B cell (primary cell): ENCODE measurements around the gene EZH1. TPM values are rescaled to one million over a fixed set of nuclear protein-coding genes. Genes with fewer than 3 reads are reported as not detected.

Experiments used
- ATAC-seq: fragments of 200-7000 bp; cut with Tn5 transposase; one replicate; pipeline ENCODE4 v1.10.0; 2021; ENCODE audit warnings: low read depth, mild to moderate bottlenecking, moderate number of reproducible peaks, moderate library complexity
- CTCF ChIA-PET: fragments of 350-600 bp; sonication (Branson Sonifier 250); formaldehyde crosslinking; loops from one replicate; lab custom pipeline; 2021; ENCODE audit warnings: antibody characterized with exemption, inconsistent platforms; lab: Charles Lee
- POLR2A ChIA-PET: fragments of 350-600 bp; sonication (Branson Sonifier 250); formaldehyde crosslinking; loops from one replicate; lab custom pipeline; 2021; ENCODE audit warnings: antibody characterized with exemption; lab: Charles Lee
- DNase-seq: peaks from one replicate; pipeline ENCODE4 v3.0.0; 2013
- H2AFZ ChIP-seq: 2 replicates; pipeline ENCODE4 v1.6.1; 2012; ENCODE audit warnings: mild to moderate bottlenecking, low read depth, low read length; ENCODE audit not compliant: insufficient read depth, poor library complexity, severe bottlenecking
- H3K27ac ChIP-seq, 2 donors: 1 replicate in 1 of 2; 2 replicates in 1 of 2; pipeline ENCODE4 v1.5.1; 2012 to 2013; ENCODE audit warnings: low read length in 2 of 2, mild to moderate bottlenecking in 2 of 2, moderate library complexity in 1 of 2
- H3K27me3 ChIP-seq, 4 experiments: fragments of 200-600 bp in 1 of 4; sonication (generic) in 1 of 4; replicated peaks in 1 of 4; 1 replicate in 2 of 4; 2 replicates in 2 of 4; pipeline versions ENCODE4 v1.6.1 to v1.7.0; 2013 to 2016; ENCODE audit warnings: low read length in 3 of 4, mild to moderate bottlenecking in 2 of 4, mixed read lengths in 1 of 4, moderate library complexity in 1 of 4; ENCODE audit not compliant: insufficient read depth in 4 of 4, control insufficient read depth in 3 of 4; ENCODE audit errors: control extremely low read depth in 1 of 4
- H3K36me3 ChIP-seq, 2 experiments: replicated peaks in 1 of 2; 1 replicate in 1 of 2; 2 replicates in 1 of 2; pipeline versions ENCODE4 v1.6.1 to v1.7.1; 2013; ENCODE audit warnings: low read length in 1 of 2; ENCODE audit not compliant: insufficient read depth in 2 of 2, control insufficient read depth in 1 of 2; ENCODE audit errors: control extremely low read depth in 1 of 2, extremely low read depth in 1 of 2
- H3K4me1 ChIP-seq, 2 donors: fragments of 200-600 bp in 1 of 2; sonication (generic) in 1 of 2; 1 replicate in 1 of 2; 2 replicates in 1 of 2; pipeline versions ENCODE4 v1.5.1 to v1.6.1; 2013 to 2017; ENCODE audit warnings: low read length in 2 of 2; ENCODE audit not compliant: control insufficient read depth in 2 of 2, insufficient read depth in 2 of 2
- H3K4me2 ChIP-seq: replicated peaks from 2 replicates; pipeline ENCODE3; 2012; ENCODE audit warnings: mild to moderate bottlenecking, low read depth, low read length; ENCODE audit not compliant: poor library complexity, severe bottlenecking
- H3K4me3 ChIP-seq, 5 experiments: fragments of 200-600 bp in 1 of 5; sonication (generic) in 1 of 5; 1 replicate in 3 of 5; 2 replicates in 2 of 5; pipeline versions ENCODE4 v1.5.1 to v1.7.0; 2011 to 2016; ENCODE audit warnings: low read length in 4 of 5, mild to moderate bottlenecking in 4 of 5, low read depth in 2 of 5, control low read depth in 1 of 5, moderate library complexity in 1 of 5; ENCODE audit not compliant: insufficient read depth in 1 of 5; ENCODE audit errors: control extremely low read depth in 1 of 5, extremely low read depth in 1 of 5
- H3K79me2 ChIP-seq: fragments of 200-600 bp; sonication (generic); one replicate; pipeline ENCODE4 v1.6.0; 2016; ENCODE audit warnings: low read length; ENCODE audit not compliant: control insufficient read depth, insufficient read depth
- H3K9ac ChIP-seq: fragments of 200-600 bp; sonication (generic); 2 replicates; pipeline ENCODE4 v1.6.1; 2017; ENCODE audit warnings: mild to moderate bottlenecking, low read length, moderate library complexity
- H3K9me3 ChIP-seq, 3 donors: one replicate each; pipeline versions ENCODE4 v1.6.1 to v1.7.1; 2013; ENCODE audit warnings: low read length in 2 of 3; ENCODE audit not compliant: control insufficient read depth in 2 of 3, insufficient read depth in 1 of 3; ENCODE audit errors: control extremely low read depth in 1 of 3
- H4K20me1 ChIP-seq: 2 replicates; pipeline ENCODE4 v1.6.0; 2012; ENCODE audit warnings: mild to moderate bottlenecking, low read length; ENCODE audit not compliant: insufficient read depth, control insufficient read depth, poor library complexity, severe bottlenecking
- H3K27ac Mint-ChIP-seq: one replicate; pipeline ENCODE4 v1.8.0; 2021; ENCODE audit warnings: mixed read lengths
- H3K27me3 Mint-ChIP-seq: one replicate; pipeline ENCODE4 v1.8.0; 2021; ENCODE audit warnings: mixed read lengths
- H3K4me1 Mint-ChIP-seq: one replicate; pipeline ENCODE4 v1.8.0; 2021; ENCODE audit warnings: mixed read lengths
- H3K4me3 Mint-ChIP-seq: one replicate; pipeline ENCODE4 v1.8.0; 2021; ENCODE audit warnings: mixed read lengths
- H3K9me3 Mint-ChIP-seq: one replicate; pipeline ENCODE4 v1.8.0; 2022; ENCODE audit warnings: mixed read lengths; ENCODE audit not compliant: insufficient read depth
- CTCF ChIP-seq: fragments of 200-600 bp; IDR thresholded peaks from one replicate; pipeline ENCODE4 v1.8.0; 2022; ENCODE audit warnings: antibody characterized with exemption, mild to moderate bottlenecking
- EZH2 ChIP-seq: IDR thresholded peaks from 2 replicates; pipeline ENCODE4 v1.6.1; 2012; ENCODE audit warnings: borderline replicate concordance, low read depth, mild to moderate bottlenecking, moderate library complexity, low read length; ENCODE audit not compliant: insufficient read depth, poor library complexity, severe bottlenecking
- WGBS: methylation state at CpG from one replicate; pipeline ENCODE4 v1.1.5; 2013; ENCODE audit warnings: missing lambda C conversion rate; ENCODE audit not compliant: insufficient coverage; 5-methylcytosine and 5-hydroxymethylcytosine counted together
- intact Hi-C: fragments of 100-400 bp; cut with micrococcal nuclease; formaldehyde crosslinking; loops from one replicate; pipeline ENCODE4 v1.10.0; 2022
- polyA plus RNA-seq: library from polyadenylated mRNA; depleted of rRNA; stranded (reverse); fragments of >200 nt; gene quantifications from 2 replicates; pipeline ENCODE4 v1.2.3, GENCODE V29; 2012
- total RNA-seq, 2 donors: library from RNA; stranded (reverse); fragments of 120-200 nt in 1 of 2; gene quantifications; 1 replicate in 1 of 2; 2 replicates in 1 of 2; pipeline versions ENCODE4 v1.2.3 to v1.2.4, GENCODE V29; 2013 to 2022

EZH1 gene
- total and polyA plus RNA-seq, 2 donors (not counting 1 experiment from before 2014, with no cell fraction given): 115 to 169 TPM

- H4K20me1 ChIP-seq: peaks cover 31% of the 10 kb centered on the region
- DNase-seq (peak; percentile 88), ATAC-seq (peak; percentile 37)
- peak overlapping the region; percentile 88 for H3K27ac Mint-ChIP-seq
- peak overlapping the region; percentile 92 for H3K4me3 Mint-ChIP-seq
- peaks cover 0 to 64% (median 28%) of the 10 kb centered on the region in 4 experiments for H3K27me3 ChIP-seq
- H3K4me2 ChIP-seq: peak overlapping the region; percentile 99
- peak overlapping the region; percentile 51 for H3K9ac ChIP-seq
- intact Hi-C loops: loop anchor here (2.0 to 10.0 kb wide), 7 partner anchors 19 to 483 kb away; partner anchors contain the start of genes ATP6V0A1, GHDC, MLX and NAGLU
- no peaks in the 10 kb centered on the region for H3K36me3 ChIP-seq
- peak overlapping the region in 1 of 2 donors; percentile 29 for H3K27ac ChIP-seq
- TF ChIP-seq CTCF (no peak), EZH2 (no peak)
- H2AFZ ChIP-seq: peak overlapping the region; percentile 67
- H3K27me3 Mint-ChIP-seq: peaks cover 14% of the 10 kb centered on the region
- H3K4me1 Mint-ChIP-seq: peaks cover 69% of the 10 kb centered on the region
- peak overlapping the region; percentile 51 to 75 (median 62) for H3K4me3 ChIP-seq
- CTCF ChIA-PET: interaction anchor here (1.1 to 4.9 kb wide), 8 partner anchors 9 to 146 kb away, joined by 3 to 72 read pairs (median 5); partner anchors contain the start of genes BECN1, PSMC3IP, RETREG3 and TUBG1
- WGBS: under 1% methylated on average over 51 of the region's 53 CpGs
- no peaks in the 10 kb centered on the region for H3K9me3 Mint-ChIP-seq
- POLR2A ChIA-PET: interaction anchor here (1.2 to 4.5 kb wide), 4 partner anchors 69 to 391 kb away, joined by 5 to 19 read pairs (median 10); partner anchors contain the start of genes PSMC3IP, RETREG3 and TUBG1
- peaks cover 81 to 90% of the 10 kb centered on the region in 2 donors for H3K4me1 ChIP-seq
- no peaks in the 10 kb centered on the region for H3K79me2 ChIP-seq
- peaks cover 0 to 32% (median 0%) of the 10 kb centered on the region in 3 donors for H3K9me3 ChIP-seq
These were observed 66.7 kb downstream of the EZH1 start for GRCh38 chr17:42677921-42678781.
